Hepatocyte (in vitro differentiated cells): ENCODE results near the gene PIGB. TPM values are rescaled to one million over a fixed set of nuclear protein-coding genes. Genes with fewer than 3 reads are reported as not detected.

Experiments used
- DNase-seq: peaks from one replicate; pipeline ENCODE4 v3.0.0-alpha.2; 2016; ENCODE audit warnings: low spot score
- H2AFZ ChIP-seq: fragments of 200-600 bp; sonication (generic); 2 replicates; pipeline ENCODE4 v1.6.0; 2016; ENCODE audit warnings: antibody characterized with exemption, mild to moderate bottlenecking
- H3K27ac ChIP-seq: fragments of 200-600 bp; sonication (generic); 2 replicates; pipeline ENCODE4 v1.5.1; 2016; ENCODE audit warnings: mild to moderate bottlenecking
- H3K27me3 ChIP-seq: fragments of 200-600 bp; sonication (generic); 2 replicates; pipeline ENCODE4 v1.6.1; 2016
- H3K36me3 ChIP-seq: fragments of 200-600 bp; sonication (generic); replicated peaks from 2 replicates; pipeline ENCODE4 v1.5.1; 2016; ENCODE audit warnings: low read depth; ENCODE audit not compliant: insufficient read depth
- H3K4me1 ChIP-seq: fragments of 200-600 bp; sonication (generic); 2 replicates; pipeline ENCODE4 v1.5.1; 2016; ENCODE audit warnings: mild to moderate bottlenecking, moderate library complexity; ENCODE audit not compliant: insufficient read depth
- H3K4me2 ChIP-seq: fragments of 200-600 bp; sonication (generic); 2 replicates; pipeline ENCODE4 v1.6.0; 2016
- H3K4me3 ChIP-seq: fragments of 200-600 bp; sonication (generic); 2 replicates; pipeline ENCODE4 v1.5.1; 2016; ENCODE audit warnings: mild to moderate bottlenecking
- H3K79me2 ChIP-seq: fragments of 200-600 bp; sonication (generic); 2 replicates; pipeline ENCODE4 v1.6.0; 2017; ENCODE audit warnings: mild to moderate bottlenecking
- H3K9me2 ChIP-seq: fragments of 200-600 bp; sonication (generic); replicated peaks from 2 replicates; pipeline ENCODE4 v1.6.0; 2017; ENCODE audit warnings: mild to moderate bottlenecking; ENCODE audit not compliant: insufficient read depth
- H3K9me3 ChIP-seq: fragments of 200-600 bp; sonication (generic); 2 replicates; pipeline ENCODE4 v1.5.1; 2016; ENCODE audit warnings: low read depth, mild to moderate bottlenecking
- H4K20me1 ChIP-seq: fragments of 200-600 bp; sonication (generic); 2 replicates; pipeline ENCODE4 v1.6.0; 2016; ENCODE audit warnings: mild to moderate bottlenecking; ENCODE audit not compliant: insufficient read depth, poor library complexity, severe bottlenecking
- CTCF ChIP-seq: fragments of 200-600 bp; sonication (generic); IDR thresholded peaks from 2 replicates; pipeline ENCODE4 v1.5.1; 2016; ENCODE audit warnings: antibody characterized with exemption, mild to moderate bottlenecking; ENCODE audit not compliant: poor library complexity
- EZH2 ChIP-seq: fragments of 200-600 bp; sonication (generic); IDR thresholded peaks from 2 replicates; pipeline ENCODE4 v1.6.1; 2016; ENCODE audit warnings: antibody characterized with exemption, mild to moderate bottlenecking, borderline replicate concordance
- EZH2phosphoT487 ChIP-seq: fragments of 200-600 bp; sonication (generic); IDR thresholded peaks from one replicate; pipeline ENCODE4 v1.6.1; 2018; ENCODE audit warnings: antibody characterized with exemption, mild to moderate bottlenecking, low read depth, moderate library complexity; ENCODE audit not compliant: unreplicated experiment, severe bottlenecking
- WGBS: methylation state at CpG from one replicate; pipeline ENCODE4 v1.1.6; 2016; ENCODE audit warnings: low lambda C conversion rate; ENCODE audit errors: missing lambda C conversion rate; 5-methylcytosine and 5-hydroxymethylcytosine counted together
- polyA plus RNA-seq: library from polyadenylated mRNA; unstranded; fragments of >200 nt; fragmentation: Nextera tagmentation; extraction: Ambion mirVana; gene quantifications from 2 replicates; pipeline ENCODE4 v1.2.1, GENCODE V29; 2016
- total RNA-seq: library from RNA; depleted of rRNA; stranded (reverse); fragments of >200 nt; gene quantifications from 2 replicates; pipeline ENCODE4 v1.2.3, GENCODE V29; 2014

Gene PIGB
- total and polyA plus RNA-seq, 2 experiments from 2014 or later = 12.1 to 13.5 TPM

GRCh38 chr15:55361048-55361447, 42.0 kb downstream of the PIGB start:
- no peaks in the 10 kb centered on the region for H3K9me2 ChIP-seq
- no peak overlapping the region for H3K27ac ChIP-seq
- 89% methylated on average over 10 of the region's 10 CpGs for WGBS
- no peaks in the 10 kb centered on the region for H4K20me1 ChIP-seq
- H3K36me3 ChIP-seq = no peaks in the 10 kb centered on the region
- H3K4me3 ChIP-seq = no peak overlapping the region
- no peaks in the 10 kb centered on the region for H3K9me3 ChIP-seq
- TF ChIP-seq EZH2 (no peak), EZH2phosphoT487 (no peak), CTCF (no peak)
- H3K27me3 ChIP-seq = no peaks in the 10 kb centered on the region
- H3K79me2 ChIP-seq = no peaks in the 10 kb centered on the region
- no peak for DNase-seq
- no peak overlapping the region for H2AFZ ChIP-seq
- no peaks in the 10 kb centered on the region for H3K4me1 ChIP-seq
- no peak overlapping the region for H3K4me2 ChIP-seq

- Histone ChIP-seq H2AFZ (no peak overlapping the region), H3K4me2 (no peak overlapping the region), H3K27ac (no peak overlapping the region), H3K9me3 (no peaks in the 10 kb centered on the region), H3K36me3 (no peaks in the 10 kb centered on the region), H3K27me3 (no peaks in the 10 kb centered on the region), H4K20me1 (no peaks in the 10 kb centered on the region), H3K4me3 (no peak overlapping the region), H3K79me2 (no peaks in the 10 kb centered on the region), H3K9me2 (no peaks in the 10 kb centered on the region), H3K4me1 (no peaks in the 10 kb centered on the region)
- TF ChIP-seq EZH2phosphoT487 (no peak), EZH2 (no peak), CTCF (no peak)
- no peak for DNase-seq
- 94% methylated on average over 2 of the region's 2 CpGs for WGBS
Measured at GRCh38 chr15:55362641-55363040, 43.6 kb downstream of the PIGB start.

- Histone ChIP-seq H4K20me1 (no peaks in the 10 kb centered on the region), H3K79me2 (no peaks in the 10 kb centered on the region), H3K4me2 (no peak overlapping the region), H3K27me3 (no peaks in the 10 kb centered on the region), H2AFZ (no peak overlapping the region), H3K36me3 (no peaks in the 10 kb centered on the region), H3K4me3 (no peak overlapping the region), H3K4me1 (no peaks in the 10 kb centered on the region), H3K9me3 (no peaks in the 10 kb centered on the region), H3K27ac (no peak overlapping the region), H3K9me2 (no peaks in the 10 kb centered on the region)
- no peak for TF ChIP-seq CTCF
- no peak for TF ChIP-seq EZH2phosphoT487
- TF ChIP-seq EZH2 = no peak
- WGBS = 95% methylated on average over 1 of the region's 1 CpG
- no peak for DNase-seq
Measured at GRCh38 chr15:55366981-55367380, 48.0 kb downstream of the PIGB start.

- Histone ChIP-seq H3K27me3 (no peaks in the 10 kb centered on the region), H4K20me1 (no peaks in the 10 kb centered on the region), H3K4me1 (no peaks in the 10 kb centered on the region), H3K4me3 (no peak overlapping the region), H3K4me2 (no peak overlapping the region), H2AFZ (no peak overlapping the region), H3K79me2 (no peaks in the 10 kb centered on the region), H3K9me2 (no peaks in the 10 kb centered on the region), H3K36me3 (no peaks in the 10 kb centered on the region), H3K9me3 (no peaks in the 10 kb centered on the region), H3K27ac (no peak overlapping the region)
- 71% methylated on average over 3 of the region's 3 CpGs for WGBS
- no peak for TF ChIP-seq EZH2
- no peak for TF ChIP-seq EZH2phosphoT487
- no peak for TF ChIP-seq CTCF
- DNase-seq = no peak
Measured at GRCh38 chr15:55372701-55373440, 53.8 kb downstream of the PIGB start.
